Brain microvascular endothelial cell (primary cell): Measurements from ENCODE around the gene TANGO6.

ENCODE experiments used
- DNase-seq: peaks from one replicate; pipeline ENCODE4 v3.0.0-alpha.2; 2020
- H3K27ac ChIP-seq: fragments of 250-450 bp; sonication (Bioruptor Pico); 2 replicates; pipeline ENCODE4 v1.5.1; 2020; ENCODE audit warnings: mild to moderate bottlenecking, moderate library complexity
- H3K27me3 ChIP-seq: fragments of 250-450 bp; sonication (Bioruptor Pico); replicated peaks from 2 replicates; pipeline ENCODE4 v1.5.1; 2020; ENCODE audit warnings: mild to moderate bottlenecking
- H3K36me3 ChIP-seq: fragments of 250-450 bp; sonication (Bioruptor Pico); replicated peaks from 2 replicates; pipeline ENCODE4 v1.5.1; 2020; ENCODE audit warnings: mild to moderate bottlenecking
- H3K4me3 ChIP-seq: 2 replicates; pipeline ENCODE4 v1.5.1; 2011; ENCODE audit warnings: low read depth, mild to moderate bottlenecking, control low read depth, low read length, moderate library complexity
- CTCF ChIP-seq: IDR thresholded peaks from 2 replicates; pipeline ENCODE4 v1.5.1; 2011; ENCODE audit warnings: low read depth, mild to moderate bottlenecking, moderate library complexity, low read length, control low read depth, inconsistent platforms; ENCODE audit errors: missing control alignments
- in situ Hi-C: cut with HindIII; loops from 2 replicates; pipeline ENCODE4 v1.10.0; 2017; ENCODE audit warnings: low sequenced_read_pairs, low pct_ligation_motif_present

Gene TANGO6

GRCh38 chr16:69130461-69130860, 287.1 kb downstream of the TANGO6 start:
- H3K4me3 ChIP-seq = no peak overlapping the region
- H3K27ac ChIP-seq = no peak overlapping the region
- DNase-seq = no peak

GRCh38 chr16:69131167-69131838, 288.0 kb downstream of the TANGO6 start:
- Histone ChIP-seq H3K36me3 (peaks cover 10% of the 10 kb centered on the region), H3K27ac (peak overlapping the region; percentile 93), H3K27me3 (no peaks in the 10 kb centered on the region), H3K4me3 (peak overlapping the region; percentile 95)
- no peak for TF ChIP-seq CTCF
- peak; percentile 20 for DNase-seq
- in situ Hi-C loops = no loop called here

More at GRCh38 chr16:69130461-69130860, 287.1 kb downstream of the TANGO6 start:
- no peak for TF ChIP-seq CTCF
- peaks cover 11% of the 10 kb centered on the region for H3K36me3 ChIP-seq
- no peaks in the 10 kb centered on the region for H3K27me3 ChIP-seq
- in situ Hi-C loops = no loop called here

- TF ChIP-seq CTCF = no peak
- in situ Hi-C loops = no loop called here
- peak overlapping the region; percentile 95 for H3K4me3 ChIP-seq
- peaks cover 7% of the 10 kb centered on the region for H3K36me3 ChIP-seq
- DNase-seq = peak; percentile 69
- peak overlapping the region; percentile 93 for H3K27ac ChIP-seq
- no peaks in the 10 kb centered on the region for H3K27me3 ChIP-seq
Measured at GRCh38 chr16:69131839-69132423, 288.6 kb downstream of the TANGO6 start.

- in situ Hi-C loops = no loop called here
- Histone ChIP-seq H3K27me3 (no peaks in the 10 kb centered on the region), H3K27ac (peak within 1 kb of the TSS; percentile 93), H3K4me3 (peak within 1 kb of the TSS; percentile 95), H3K36me3 (peaks cover 13% of the 10 kb centered on the region)
- DNase-seq = peak; percentile 68
- TF ChIP-seq CTCF = no peak
Measured at GRCh38 chr16:69132424-69133252, 289.3 kb downstream of the TANGO6 start, which contains the start of the genes CHTF8 and UTP4. Gene CHTF8 (minus strand): TSS chr16:69132588. CDS start chr16:69121458, 11,130 bp downstream. Gene UTP4 (plus strand): TSS chr16:69132649. CDS start chr16:69133460, 811 bp downstream.

GRCh38 chr16:69133373-69133954, 290.1 kb downstream of the TANGO6 start:
- no peaks in the 10 kb centered on the region for H3K27me3 ChIP-seq
- peaks cover 16% of the 10 kb centered on the region for H3K36me3 ChIP-seq
- no peak overlapping the region for H3K27ac ChIP-seq
- in situ Hi-C loops = no loop called here
- peak overlapping the region; percentile 95 for H3K4me3 ChIP-seq
- no peak for TF ChIP-seq CTCF
- no peak for DNase-seq
